NCI-H2107 treated with DMSO at 0.1 percent for 48 hours (cell line): ENCODE data around the gene GPR25.

Experiments
- DNase-seq: peaks from one replicate; lab custom pipeline; 2025; ENCODE audit not compliant: unreplicated experiment; lab: John Stamatoyannopoulos, UW

Gene GPR25, protein sequence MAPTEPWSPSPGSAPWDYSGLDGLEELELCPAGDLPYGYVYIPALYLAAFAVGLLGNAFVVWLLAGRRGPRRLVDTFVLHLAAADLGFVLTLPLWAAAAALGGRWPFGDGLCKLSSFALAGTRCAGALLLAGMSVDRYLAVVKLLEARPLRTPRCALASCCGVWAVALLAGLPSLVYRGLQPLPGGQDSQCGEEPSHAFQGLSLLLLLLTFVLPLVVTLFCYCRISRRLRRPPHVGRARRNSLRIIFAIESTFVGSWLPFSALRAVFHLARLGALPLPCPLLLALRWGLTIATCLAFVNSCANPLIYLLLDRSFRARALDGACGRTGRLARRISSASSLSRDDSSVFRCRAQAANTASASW

DNA sequence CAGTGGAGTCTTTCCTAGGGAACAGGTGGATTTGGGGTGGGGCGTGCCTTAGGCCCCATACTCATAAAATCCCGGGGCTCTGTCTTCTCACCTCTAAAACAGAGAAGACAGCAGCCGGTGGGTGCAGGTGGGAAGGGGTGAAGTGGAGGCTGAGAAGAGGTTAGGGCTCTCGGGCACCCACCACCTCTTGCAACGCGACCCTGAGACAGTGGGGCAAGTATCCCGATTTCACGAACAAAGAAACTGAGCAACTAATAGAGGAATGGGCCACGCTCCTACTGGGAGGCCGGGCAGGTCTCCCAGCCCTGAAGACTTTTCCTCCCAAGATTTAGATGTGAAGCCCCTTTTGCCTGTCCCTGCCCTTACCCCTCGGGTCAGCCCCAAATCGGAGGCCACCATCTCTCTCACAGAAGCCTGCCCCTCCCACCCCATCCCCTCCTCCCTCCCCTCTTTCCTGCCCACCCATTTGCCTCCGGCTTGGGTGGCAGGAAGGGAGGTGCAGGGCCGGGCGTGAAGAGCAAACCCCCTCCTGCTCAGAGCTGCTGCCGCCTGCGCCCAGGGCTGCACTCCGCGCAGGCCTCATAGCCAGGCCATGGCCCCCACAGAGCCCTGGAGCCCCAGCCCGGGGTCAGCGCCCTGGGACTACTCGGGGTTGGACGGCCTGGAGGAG, at the start of gene GPR25:
TSS of gene GPR25 (plus strand) at position 536 of the 670 bp plus-strand sequence. CDS start at position 593, 57 bp downstream.
- no peak for DNase-seq

DNA sequence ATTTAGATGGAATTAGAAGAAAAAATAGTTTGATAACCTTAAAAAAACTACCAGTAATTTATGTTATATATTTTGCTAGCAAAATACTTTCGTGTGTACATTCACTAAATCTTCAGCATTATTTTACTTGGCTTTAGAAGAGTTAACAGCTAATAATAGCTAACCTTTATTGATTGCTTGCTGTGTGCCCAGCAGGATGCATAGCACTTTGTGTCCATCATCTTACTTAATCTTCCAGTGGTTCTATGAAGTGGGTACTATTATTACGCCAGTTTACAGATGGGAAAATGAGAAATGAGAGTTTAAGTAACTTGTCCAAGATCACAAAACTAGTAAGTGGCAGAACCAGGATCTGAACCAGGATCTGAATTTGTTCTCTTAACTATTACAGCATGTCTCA, 41.7 kb upstream of the GPR25 start:
- no peak for DNase-seq

GRCh38 chr1:200834383-200834782, 38.4 kb upstream of the GPR25 start:
- no peak for DNase-seq

DNA sequence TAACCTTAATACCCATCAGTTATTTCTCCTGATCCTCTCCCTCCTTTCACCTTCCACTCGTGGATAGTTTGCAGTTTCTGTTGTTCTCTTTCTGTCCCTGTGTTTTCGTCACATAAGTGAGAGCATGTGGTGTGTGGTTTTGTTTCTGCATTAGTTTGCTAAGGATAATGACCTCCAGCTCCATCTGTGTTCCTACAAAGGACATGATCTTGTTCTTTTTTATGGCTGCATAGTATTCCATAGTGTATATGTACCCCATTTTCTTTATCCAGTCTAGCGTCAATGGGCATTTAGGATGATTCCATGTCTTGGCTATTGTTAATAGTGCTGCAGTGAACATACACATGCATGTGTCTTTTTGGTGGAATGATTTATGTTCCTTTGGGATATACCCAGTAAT, 36.6 kb upstream of the GPR25 start:
- DNase-seq: no peak

DNA sequence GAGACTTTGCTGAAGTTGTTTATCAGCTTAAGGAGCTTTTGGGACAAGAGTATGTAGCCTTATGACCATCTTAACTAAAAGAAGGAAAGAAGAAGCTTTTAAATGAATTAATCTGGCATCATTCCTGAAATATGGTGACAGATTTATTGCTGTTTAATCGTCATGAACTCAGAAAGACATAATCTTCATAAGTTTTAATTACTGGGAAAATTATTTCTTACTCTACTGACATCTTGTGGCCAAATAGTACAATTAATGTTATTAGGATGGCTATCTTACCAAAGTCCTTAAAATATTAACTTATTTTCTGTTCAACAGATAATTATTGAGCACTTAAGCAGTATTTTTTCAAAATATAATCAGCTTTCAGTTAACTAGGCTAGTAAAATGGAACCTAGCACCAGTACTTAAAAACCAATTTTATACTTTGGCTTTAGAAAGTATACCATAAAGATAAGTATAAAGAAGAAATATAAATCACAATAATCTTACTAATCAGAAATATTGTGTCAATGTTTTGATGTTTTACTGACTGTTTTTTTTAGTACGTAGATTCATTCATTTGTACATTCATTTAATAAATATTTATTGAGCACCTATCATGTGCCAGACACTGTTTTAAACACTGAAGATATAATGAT, 34.7 kb upstream of the GPR25 start:
- peak; percentile 6 for DNase-seq

- DNase-seq: no peak
Observed at GRCh38 chr1:200838676-200839445, 33.9 kb upstream of the GPR25 start.

DNA sequence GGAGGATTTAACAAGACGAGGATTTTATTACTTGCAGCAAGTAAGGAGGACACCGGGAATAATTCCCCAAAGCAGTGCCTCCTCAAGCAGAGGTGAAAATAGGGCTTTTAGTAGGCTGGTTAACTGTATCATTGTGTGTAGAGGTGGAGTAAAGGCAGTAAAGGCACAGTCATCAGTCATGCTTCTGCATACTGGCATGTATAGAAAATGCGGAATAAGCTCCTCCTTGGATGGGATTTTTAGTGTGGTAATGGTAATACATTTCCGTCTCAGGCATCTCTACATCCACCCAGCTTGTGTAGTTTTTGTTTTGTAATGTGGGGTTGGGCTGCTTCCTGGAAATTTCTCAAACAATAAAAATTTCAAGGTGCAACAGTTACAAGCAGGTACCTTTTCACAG, 27.4 kb upstream of the GPR25 start:
- DNase-seq: no peak

GRCh38 chr1:200846398-200846797, 26.4 kb upstream of the GPR25 start:
- DNase-seq: no peak

GRCh38 chr1:200849430-200849829, 23.4 kb upstream of the GPR25 start:
- no peak for DNase-seq

DNA sequence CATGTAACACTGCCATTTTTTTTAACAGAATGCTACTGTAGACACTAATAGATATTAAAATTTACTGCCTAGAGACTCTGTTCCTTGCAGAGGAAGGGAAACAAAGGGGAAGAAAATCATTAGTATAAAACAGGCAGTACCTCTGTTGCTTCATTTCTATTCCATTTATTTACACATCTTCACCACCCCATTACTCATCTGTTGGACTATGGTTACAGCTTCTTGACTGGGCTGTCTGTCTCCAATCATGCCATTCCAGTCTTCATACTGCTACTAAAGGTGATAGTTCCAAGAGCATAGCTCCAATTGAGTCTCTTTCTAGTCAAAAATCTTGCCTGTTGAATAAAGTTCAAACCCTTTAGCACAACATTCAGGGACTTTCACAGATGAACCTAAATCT, 22.2 kb upstream of the GPR25 start:
- DNase-seq: no peak

GRCh38 chr1:200856716-200857357, 15.9 kb upstream of the GPR25 start:
- no peak for DNase-seq

GRCh38 chr1:200857804-200858203, 15.0 kb upstream of the GPR25 start:
- no peak for DNase-seq

GRCh38 chr1:200861937-200862647, 10.7 kb upstream of the GPR25 start:
- no peak for DNase-seq

DNA sequence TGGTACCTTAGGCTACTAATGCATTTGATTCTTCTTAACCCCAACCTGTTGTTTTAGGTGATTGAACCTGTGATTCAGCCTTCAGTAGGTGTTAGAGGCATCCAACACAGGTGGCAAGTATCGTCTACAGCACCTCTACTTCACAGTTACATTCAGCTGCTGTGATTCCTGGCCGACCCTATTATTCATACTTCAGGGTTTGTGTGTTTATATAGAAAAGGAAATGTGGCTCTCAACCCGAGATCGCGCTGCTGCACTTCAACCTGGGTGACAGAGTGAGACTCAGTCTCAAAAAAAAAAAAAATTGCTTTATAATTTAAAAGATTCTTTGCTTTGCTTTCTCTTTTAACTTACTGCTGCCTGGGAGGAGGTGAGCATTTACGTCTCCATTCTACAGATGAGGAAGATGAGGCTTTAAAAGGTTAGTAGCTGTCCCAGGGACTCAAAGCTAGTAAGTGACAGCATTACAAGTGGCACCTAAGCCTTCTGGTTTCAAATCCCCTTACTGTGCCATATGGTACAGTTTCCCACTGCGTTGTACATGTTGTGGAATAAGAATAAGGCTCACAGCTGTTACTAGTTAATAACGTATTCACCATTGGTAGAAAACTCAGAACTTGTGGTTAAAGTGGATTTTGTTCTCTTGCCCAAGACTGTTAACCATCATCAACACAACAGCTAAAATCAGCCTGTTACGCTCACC, 9.9 kb upstream of the GPR25 start:
- no peak for DNase-seq

DNA sequence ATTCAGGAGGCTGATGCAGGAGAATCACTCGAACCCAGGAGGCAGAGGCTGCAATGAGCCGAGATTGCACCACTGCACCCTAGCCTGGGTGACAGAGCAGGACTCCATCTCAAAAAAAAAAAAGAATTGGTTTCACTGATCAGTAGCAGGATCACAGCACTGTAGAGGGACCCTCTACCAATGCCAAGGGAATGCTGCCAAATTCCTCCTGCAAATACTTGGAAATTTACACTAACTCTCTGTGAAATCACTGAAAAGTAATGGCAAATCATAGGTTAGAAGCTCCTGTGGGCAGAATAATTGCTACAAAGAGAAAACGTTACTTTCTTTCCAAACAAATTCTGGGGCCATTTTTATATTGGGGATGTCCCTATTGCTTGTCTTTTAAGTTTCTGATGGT, 6.7 kb upstream of the GPR25 start:
- DNase-seq: no peak

- no peak for DNase-seq
Observed at GRCh38 chr1:200866521-200866920, 6.3 kb upstream of the GPR25 start.

DNA sequence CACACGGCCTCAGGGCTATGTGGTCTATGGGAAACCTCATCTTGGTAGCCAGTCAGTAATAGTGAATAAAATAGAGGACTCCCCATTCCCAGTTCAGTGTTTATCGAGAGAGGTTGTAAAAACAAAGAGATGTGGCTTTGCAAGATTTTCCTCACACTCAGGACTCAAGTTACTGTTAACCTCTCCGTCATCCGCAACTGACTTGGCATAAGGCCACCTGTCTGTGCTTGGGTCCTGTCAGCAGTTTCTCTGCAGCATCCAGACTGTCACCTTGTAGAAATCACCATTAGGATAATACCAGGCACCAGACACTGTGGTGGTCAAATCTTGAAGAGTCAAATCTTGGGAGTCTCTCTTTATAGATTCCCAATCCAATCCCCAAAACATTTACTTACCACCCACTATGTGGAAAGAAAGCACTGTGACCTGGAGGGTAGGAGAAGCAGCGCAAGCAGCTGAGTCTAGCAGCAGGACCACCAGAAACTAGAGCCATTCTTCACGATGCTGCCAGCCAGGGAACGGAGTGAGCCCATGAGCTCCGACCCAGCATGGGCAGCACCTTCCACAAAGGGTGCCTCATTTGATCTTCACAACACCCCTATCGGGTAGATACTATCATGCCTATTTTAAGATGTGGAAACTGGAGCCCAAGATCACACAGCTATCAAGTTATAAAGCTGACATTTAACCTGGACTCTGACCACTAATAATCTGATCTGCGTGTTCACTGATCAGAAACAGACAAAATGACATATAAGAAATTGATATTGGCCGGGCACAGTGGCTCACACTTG, 5.6 kb upstream of the GPR25 start:
- DNase-seq: peak; percentile 81

GRCh38 chr1:200869376-200869752, 3.4 kb upstream of the GPR25 start:
- no peak for DNase-seq
